Tibial nerve (tissue), 4 donors: ENCODE results near the gene TSHZ3.

Experiments
- EP300 ChIP-seq, 2 donors: sonication (generic); formaldehyde crosslinking; IDR thresholded peaks; one replicate each; pipeline ENCODE4 v1.6.1; 2017; ENCODE audit warnings: antibody characterized with exemption in 2 of 2, mild to moderate bottlenecking in 1 of 2
- POLR2A ChIP-seq, 2 donors: fragments of 450-650 bp; IDR thresholded peaks; one replicate each; pipeline ENCODE4 v1.6.1; 2017; ENCODE audit warnings: antibody characterized with exemption in 2 of 2, mild to moderate bottlenecking in 2 of 2, moderate library complexity in 2 of 2
- TF ChIP-seq, protein P1 (sequence below), 5 experiments: fragments of 200-600 bp in 3 of 5; fragments of 450-650 bp in 2 of 5; sonication (generic) in 3 of 5; IDR thresholded peaks; one replicate each; pipeline ENCODE4 v1.5.1; 2016 to 2019; ENCODE audit warnings: antibody characterized with exemption in 5 of 5, mild to moderate bottlenecking in 3 of 5, moderate library complexity in 2 of 5

DNA sequence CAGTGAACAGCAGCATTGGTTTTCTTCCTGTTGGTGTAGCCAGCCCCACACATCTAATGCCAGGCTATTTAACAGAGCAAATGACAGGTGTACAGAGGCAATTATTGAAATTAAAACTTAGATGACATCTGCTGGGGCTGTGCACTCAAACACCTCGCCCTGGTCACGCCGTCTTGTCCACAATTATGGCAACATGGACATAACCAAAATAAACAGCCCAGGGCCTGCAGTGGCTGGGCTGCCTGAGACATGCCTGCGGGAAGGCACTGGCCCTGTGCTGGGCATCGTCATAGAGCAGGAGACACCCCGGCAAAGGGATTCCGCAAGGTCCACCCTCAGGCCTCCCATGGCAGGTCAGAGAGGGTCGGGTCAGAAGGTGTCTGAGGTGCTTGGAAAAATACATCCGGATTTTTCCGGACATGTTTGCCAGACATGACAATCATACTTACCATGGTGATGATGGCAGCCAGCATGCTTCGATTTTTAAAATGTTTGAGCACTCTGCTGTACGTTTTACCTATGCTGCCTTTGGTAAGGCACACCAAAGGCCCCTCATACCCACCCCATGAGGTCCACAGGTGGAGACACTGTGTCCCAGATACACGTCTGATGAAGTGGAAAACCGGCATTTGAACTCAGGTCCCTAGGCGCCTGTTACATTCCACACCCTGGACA lies 47.8 kb downstream of the TSHZ3 start:
- TF ChIP-seq, protein P1, sequence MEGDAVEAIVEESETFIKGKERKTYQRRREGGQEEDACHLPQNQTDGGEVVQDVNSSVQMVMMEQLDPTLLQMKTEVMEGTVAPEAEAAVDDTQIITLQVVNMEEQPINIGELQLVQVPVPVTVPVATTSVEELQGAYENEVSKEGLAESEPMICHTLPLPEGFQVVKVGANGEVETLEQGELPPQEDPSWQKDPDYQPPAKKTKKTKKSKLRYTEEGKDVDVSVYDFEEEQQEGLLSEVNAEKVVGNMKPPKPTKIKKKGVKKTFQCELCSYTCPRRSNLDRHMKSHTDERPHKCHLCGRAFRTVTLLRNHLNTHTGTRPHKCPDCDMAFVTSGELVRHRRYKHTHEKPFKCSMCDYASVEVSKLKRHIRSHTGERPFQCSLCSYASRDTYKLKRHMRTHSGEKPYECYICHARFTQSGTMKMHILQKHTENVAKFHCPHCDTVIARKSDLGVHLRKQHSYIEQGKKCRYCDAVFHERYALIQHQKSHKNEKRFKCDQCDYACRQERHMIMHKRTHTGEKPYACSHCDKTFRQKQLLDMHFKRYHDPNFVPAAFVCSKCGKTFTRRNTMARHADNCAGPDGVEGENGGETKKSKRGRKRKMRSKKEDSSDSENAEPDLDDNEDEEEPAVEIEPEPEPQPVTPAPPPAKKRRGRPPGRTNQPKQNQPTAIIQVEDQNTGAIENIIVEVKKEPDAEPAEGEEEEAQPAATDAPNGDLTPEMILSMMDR (IDR thresholded peaks at IDR 0.05) = no peak
- no peak for TF ChIP-seq POLR2A (IDR thresholded peaks at IDR 0.05)
- TF ChIP-seq EP300 (IDR thresholded peaks at IDR 0.05) = no peak
